GM06990 (cell line): ENCODE results near the gene LCE2D.
"Not testable (repeated sequence)": the region's sequence is repeated elsewhere in the genome, so short reads cannot be mapped to it uniquely, and the experiment has no call there.

Experiments
- DNase-seq: peaks from one replicate; pipeline ENCODE4 v3.0.0-alpha.2; 2011; ENCODE audit not compliant: insufficient read length; ENCODE audit errors: extremely low read depth
- H3K27me3 ChIP-seq: replicated peaks from 2 replicates; pipeline ENCODE4 v1.6.0; 2011; ENCODE audit warnings: low read length; ENCODE audit not compliant: control insufficient read depth, insufficient read depth
- H3K36me3 ChIP-seq: 2 replicates; pipeline ENCODE4 v1.5.1; 2011; ENCODE audit warnings: low read length; ENCODE audit not compliant: control insufficient read depth, insufficient read depth
- H3K4me3 ChIP-seq: replicated peaks from 2 replicates; pipeline ENCODE4 v1.5.1; 2011; ENCODE audit warnings: low read depth, mild to moderate bottlenecking, control low read depth, low read length
- TF ChIP-seq, protein P1 (sequence below): IDR thresholded peaks from 2 replicates; pipeline ENCODE4 v1.5.1; 2011; ENCODE audit warnings: low read length, control low read depth, mild to moderate bottlenecking, inconsistent platforms; ENCODE audit not compliant: insufficient read depth, poor library complexity, severe bottlenecking

The LCE2D gene

DNA sequence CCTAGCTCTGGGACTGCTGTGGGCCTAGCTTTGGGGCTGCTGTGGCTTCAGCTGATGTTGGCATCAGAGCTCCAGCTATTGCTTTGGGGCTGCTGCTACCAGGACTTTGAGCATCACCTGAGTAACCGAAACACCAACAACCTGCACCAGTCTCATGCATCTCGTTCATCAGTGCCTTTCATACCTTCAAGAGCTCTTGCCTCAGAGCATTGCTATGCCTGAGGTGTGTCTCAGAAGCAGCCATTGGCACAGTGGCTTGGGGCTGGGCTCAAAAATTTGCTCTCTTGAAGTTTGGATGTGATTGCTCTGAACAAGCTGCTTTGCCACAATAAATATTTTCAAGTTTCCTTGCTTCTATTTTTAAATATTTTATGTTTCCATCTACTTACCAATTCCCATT lies 6.7 kb upstream of the LCE2D start:
- no peak for DNase-seq
- TF ChIP-seq, protein P1, sequence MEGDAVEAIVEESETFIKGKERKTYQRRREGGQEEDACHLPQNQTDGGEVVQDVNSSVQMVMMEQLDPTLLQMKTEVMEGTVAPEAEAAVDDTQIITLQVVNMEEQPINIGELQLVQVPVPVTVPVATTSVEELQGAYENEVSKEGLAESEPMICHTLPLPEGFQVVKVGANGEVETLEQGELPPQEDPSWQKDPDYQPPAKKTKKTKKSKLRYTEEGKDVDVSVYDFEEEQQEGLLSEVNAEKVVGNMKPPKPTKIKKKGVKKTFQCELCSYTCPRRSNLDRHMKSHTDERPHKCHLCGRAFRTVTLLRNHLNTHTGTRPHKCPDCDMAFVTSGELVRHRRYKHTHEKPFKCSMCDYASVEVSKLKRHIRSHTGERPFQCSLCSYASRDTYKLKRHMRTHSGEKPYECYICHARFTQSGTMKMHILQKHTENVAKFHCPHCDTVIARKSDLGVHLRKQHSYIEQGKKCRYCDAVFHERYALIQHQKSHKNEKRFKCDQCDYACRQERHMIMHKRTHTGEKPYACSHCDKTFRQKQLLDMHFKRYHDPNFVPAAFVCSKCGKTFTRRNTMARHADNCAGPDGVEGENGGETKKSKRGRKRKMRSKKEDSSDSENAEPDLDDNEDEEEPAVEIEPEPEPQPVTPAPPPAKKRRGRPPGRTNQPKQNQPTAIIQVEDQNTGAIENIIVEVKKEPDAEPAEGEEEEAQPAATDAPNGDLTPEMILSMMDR: no peak
- Histone ChIP-seq H3K36me3 (no peaks in the 10 kb centered on the region), H3K27me3 (no peaks in the 10 kb centered on the region), H3K4me3 (no peak overlapping the region)

DNA sequence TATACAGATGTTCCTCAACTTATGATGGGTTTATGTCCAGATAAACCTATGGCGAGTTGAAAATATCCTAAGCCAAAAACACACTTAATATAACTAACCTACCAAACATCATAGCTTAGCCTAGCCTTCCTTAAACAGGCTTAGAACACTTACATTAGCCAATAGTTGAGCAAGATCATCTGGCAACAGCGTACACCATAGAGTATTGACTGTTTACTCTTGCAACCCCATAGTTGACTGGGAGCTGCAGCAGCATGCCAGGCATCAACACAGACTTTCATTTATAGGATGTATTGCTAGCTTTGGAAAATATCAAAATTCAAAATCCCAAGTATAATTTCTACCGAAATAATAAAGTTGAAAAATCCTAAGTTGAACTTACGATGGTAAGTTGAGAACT lies 5.5 kb upstream of the LCE2D start:
- Histone ChIP-seq H3K36me3 (no peaks in the 10 kb centered on the region), H3K4me3 (no peak overlapping the region), H3K27me3 (no peaks in the 10 kb centered on the region; the same call in 1 of the 2 replicates)
- no peak for DNase-seq
- TF ChIP-seq, protein P1: no peak

DNA sequence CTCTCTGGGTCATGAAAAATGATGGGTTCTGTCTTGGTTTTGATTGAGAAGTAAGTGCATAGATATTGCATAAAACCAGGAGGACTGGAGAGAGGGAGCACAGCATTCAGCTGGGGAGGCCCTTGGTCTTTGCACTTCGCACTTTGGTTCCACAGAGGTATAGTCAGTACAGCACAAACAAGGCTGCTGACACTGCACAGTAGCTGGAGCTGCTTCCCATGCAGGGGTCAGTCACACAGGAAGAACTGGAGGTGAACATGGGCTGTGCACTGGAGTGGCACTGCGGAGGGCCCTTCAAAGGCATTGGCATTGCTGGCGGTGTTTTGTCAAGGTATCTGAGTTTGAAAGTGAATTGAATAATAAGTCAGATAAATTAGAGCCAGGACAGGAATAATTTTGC lies 4.5 kb upstream of the LCE2D start:
- H3K27me3 ChIP-seq: peaks cover 2% of the 10 kb centered on the region

DNA sequence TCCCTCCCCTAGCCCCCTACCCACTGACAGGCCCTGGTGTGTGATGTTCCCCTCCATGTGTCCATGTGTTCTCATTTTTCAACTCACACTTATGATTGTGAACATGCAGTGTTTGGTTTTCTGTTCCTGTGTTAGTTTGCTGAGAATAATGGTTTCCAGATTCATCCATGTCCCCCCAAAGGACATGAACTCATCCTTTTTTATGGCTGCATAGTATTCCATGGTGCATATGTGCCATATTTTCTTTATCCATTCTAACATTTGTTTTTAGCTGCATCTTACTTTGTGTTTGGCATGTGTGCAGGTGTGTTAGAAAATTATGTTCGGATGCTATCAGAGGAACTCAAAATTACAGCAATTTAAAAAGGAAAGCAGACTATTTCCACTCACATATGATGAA lies 3.0 kb downstream of the LCE2D start:
- H3K4me3 ChIP-seq, H3K27me3 ChIP-seq, DNase-seq, H3K36me3 ChIP-seq: not testable (repeated sequence)

More for the DNA sequence above, 4.5 kb upstream of the LCE2D start:
- Histone ChIP-seq H3K4me3 (no peak overlapping the region), H3K36me3 (no peaks in the 10 kb centered on the region)
- TF ChIP-seq, protein P1: no peak
- DNase-seq: no peak

DNA sequence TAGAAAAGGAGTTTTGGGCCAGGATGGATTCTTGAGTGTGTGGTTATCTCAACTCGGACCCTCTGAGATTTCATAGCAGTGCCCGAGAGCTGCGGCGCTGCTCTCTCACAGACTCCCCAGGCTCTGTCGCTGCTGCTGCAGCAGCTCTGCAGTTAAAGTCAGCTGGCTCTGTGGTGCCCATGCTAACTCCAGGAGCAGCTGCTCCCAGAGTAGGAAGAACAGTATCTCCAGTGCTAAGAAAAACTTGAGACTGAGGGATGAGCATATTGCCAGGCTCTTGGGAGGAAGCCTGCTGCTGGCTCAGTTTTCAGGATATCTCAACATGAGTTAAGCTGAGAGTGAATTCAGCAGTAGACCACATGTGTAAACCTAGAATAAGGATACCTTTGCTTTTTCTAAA lies 4.5 kb downstream of the LCE2D start:
- no peak for DNase-seq
- H3K4me3 ChIP-seq: no peak overlapping the region
- no peaks in the 10 kb centered on the region for H3K36me3 ChIP-seq
- H3K27me3 ChIP-seq: peaks cover 2% of the 10 kb centered on the region
- TF ChIP-seq, protein P1: no peak

DNA sequence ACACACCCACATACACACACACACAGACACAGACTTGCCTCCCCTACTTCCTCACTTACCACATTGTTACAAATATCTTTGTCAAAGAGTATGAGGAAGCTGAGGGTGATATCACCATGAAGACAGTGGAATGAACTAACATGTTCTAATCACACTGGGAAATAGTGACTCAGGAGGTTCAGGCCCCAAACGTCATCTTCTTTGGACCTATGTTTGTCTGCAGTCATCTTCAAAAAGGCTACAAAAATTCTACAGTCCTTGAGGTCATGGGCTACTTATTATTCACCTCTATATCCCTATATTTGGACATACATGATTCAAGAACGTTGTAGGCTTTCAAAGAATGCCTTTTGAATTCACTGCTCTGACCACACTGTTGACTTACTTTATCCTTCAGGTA lies 9.8 kb downstream of the LCE2D start:
- Histone ChIP-seq H3K36me3 (no peaks in the 10 kb centered on the region), H3K4me3 (no peak overlapping the region), H3K27me3 (no peaks in the 10 kb centered on the region)
- TF ChIP-seq, protein P1: no peak
- no peak for DNase-seq

DNA sequence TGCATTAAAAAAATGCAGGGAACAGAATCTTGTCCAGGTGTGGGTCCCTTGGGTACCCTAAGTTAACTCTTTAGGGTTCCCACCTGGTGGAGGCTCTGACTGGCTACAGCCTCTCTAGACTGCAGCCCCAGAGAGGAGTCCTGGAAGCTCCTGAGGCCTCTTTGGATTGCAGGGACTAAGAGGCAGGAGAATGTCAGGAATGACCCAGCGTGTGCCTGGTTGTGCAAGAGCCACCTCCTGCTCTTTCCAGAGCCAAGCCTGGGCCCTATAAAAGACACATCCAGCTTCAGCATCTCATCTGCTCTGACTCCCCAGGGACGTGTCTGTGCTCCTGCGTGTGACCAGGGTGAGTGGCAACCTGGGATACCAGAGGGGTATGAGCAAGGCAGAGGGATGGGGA lies 11.8 kb downstream of the LCE2D start, which contains the start of gene LCE2C:
TSS of gene LCE2C (plus strand) at position 297 of the 400 bp plus-strand sequence. CDS start 737 bp downstream, outside the sequence.
- not testable (repeated sequence) for DNase-seq, H3K36me3 ChIP-seq

More for the DNA sequence above, 11.8 kb downstream of the LCE2D start, which contains the start of gene LCE2C:
- not testable (repeated sequence) for H3K27me3 ChIP-seq, H3K4me3 ChIP-seq
